BE2C (cell line): Measurements from ENCODE around the gene TMEM45A.

Experiments used
- DNase-seq: peaks from one replicate; pipeline ENCODE4 v3.0.0-alpha.2; 2020
- H3K27me3 ChIP-seq: fragments of 250-450 bp; sonication (Bioruptor Pico); 2 replicates; pipeline ENCODE4 v1.5.1; 2020; ENCODE audit warnings: mild to moderate bottlenecking
- H3K36me3 ChIP-seq: fragments of 250-450 bp; sonication (Bioruptor Pico); 2 replicates; pipeline ENCODE4 v1.5.1; 2020; ENCODE audit warnings: mild to moderate bottlenecking
- H3K4me1 ChIP-seq: fragments of 250-450 bp; sonication (Bioruptor Pico); 2 replicates; pipeline ENCODE4 v1.5.1; 2020
- H3K4me3 ChIP-seq: 2 replicates; pipeline ENCODE4 v1.5.1; 2011; ENCODE audit warnings: low read depth, low read length
- H3K9me3 ChIP-seq: fragments of 250-450 bp; sonication (Bioruptor Pico); 2 replicates; pipeline ENCODE4 v1.5.1; 2020
- CTCF ChIP-seq: IDR thresholded peaks from 2 replicates; pipeline ENCODE4 v1.5.1; 2012; ENCODE audit warnings: mild to moderate bottlenecking, low read depth, low read length

Gene TMEM45A

DNA sequence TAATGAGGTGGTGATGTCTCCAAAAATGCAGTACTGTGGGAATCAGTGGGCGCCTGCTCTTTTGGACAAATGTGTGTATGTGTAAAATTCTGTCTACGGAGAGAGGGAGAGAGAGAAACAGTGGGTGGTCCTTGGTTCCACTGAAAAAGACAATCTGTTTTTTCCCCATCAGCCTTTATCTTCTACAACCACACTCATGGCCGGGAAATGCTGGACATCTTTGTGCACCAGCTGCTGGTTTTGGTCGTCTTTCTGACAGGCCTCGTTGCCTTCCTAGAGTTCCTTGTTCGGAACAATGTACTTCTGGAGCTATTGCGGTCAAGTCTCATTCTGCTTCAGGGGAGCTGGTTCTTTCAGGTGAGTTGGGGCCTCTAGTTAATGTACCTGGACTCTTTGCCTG is 65.8 kb downstream of the TMEM45A start:
- no peak for TF ChIP-seq CTCF
- Histone ChIP-seq H3K4me1 (no peaks in the 10 kb centered on the region), H3K9me3 (no peaks in the 10 kb centered on the region), H3K4me3 (no peak overlapping the region), H3K36me3 (no peaks in the 10 kb centered on the region), H3K27me3 (no peaks in the 10 kb centered on the region)
- no peak for DNase-seq

- no peaks in the 10 kb centered on the region for H3K36me3 ChIP-seq
Observed at GRCh38 chr3:100560426-100560825, 68.0 kb downstream of the TMEM45A start.

GRCh38 chr3:100561459-100562158 is 69.2 kb downstream of the TMEM45A start:
- Histone ChIP-seq H3K9me3 (no peaks in the 10 kb centered on the region), H3K4me1 (no peaks in the 10 kb centered on the region), H3K36me3 (no peaks in the 10 kb centered on the region), H3K27me3 (no peaks in the 10 kb centered on the region), H3K4me3 (no peak overlapping the region)
- no peak for TF ChIP-seq CTCF
- DNase-seq = no peak

More at GRCh38 chr3:100560426-100560825, 68.0 kb downstream of the TMEM45A start:
- no peak for DNase-seq
- Histone ChIP-seq H3K27me3 (no peaks in the 10 kb centered on the region), H3K4me3 (no peak overlapping the region), H3K9me3 (no peaks in the 10 kb centered on the region), H3K4me1 (no peaks in the 10 kb centered on the region)
- no peak for TF ChIP-seq CTCF

DNA sequence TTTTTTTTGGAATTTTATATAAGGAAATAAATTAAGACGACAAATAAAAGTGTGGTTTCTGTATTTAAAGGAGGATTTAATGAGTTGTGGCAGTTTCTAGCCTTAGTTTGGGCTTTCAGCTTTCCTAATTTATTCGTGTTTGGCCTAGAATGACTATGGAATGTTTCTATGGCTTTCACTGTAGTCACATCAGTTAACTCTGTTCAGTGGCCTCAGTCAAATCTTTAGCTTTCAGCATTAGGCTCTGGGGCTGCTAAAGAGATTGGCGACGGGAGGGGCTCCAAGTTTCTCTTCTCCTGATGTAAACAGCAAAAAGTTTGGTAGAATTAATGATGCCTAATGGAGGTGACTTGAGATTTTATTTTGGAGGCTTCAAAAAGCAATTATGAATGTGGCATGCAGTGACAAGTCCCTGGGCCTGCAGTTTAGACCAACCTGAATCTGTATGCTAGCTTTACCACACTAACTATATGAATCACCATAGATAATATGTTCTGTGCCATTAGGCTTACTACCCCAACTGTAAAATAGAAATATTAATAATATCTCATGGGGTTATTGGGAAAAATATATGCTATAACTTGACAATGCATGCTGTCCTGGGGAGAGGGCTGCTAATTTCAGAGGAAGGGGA is 69.9 kb downstream of the TMEM45A start:
- Histone ChIP-seq H3K9me3 (no peaks in the 10 kb centered on the region), H3K36me3 (no peaks in the 10 kb centered on the region), H3K4me3 (no peak overlapping the region), H3K27me3 (no peaks in the 10 kb centered on the region), H3K4me1 (no peaks in the 10 kb centered on the region)
- no peak for TF ChIP-seq CTCF
- no peak for DNase-seq

DNA sequence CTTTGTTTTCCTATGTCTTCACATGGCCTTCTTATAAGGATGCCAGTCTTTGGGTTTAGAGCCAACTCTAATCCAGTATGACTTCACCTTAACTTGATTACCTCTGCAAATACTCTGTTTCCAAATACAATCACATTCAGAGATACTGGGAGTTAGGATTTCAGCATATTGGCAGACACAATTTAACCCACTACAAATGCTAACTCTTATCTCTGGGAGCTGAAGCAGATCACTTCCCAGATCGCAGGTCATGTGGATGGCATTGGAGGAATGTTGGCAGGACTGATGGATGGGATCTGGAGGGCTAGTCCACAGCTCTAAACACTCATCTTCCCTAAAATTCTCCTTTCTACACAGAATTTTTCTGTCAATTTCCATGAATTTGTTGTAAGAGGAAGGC is 70.8 kb downstream of the TMEM45A start:
- H3K4me1 ChIP-seq = no peaks in the 10 kb centered on the region

More for the DNA sequence above, 70.8 kb downstream of the TMEM45A start:
- no peaks in the 10 kb centered on the region for H3K27me3 ChIP-seq
- H3K9me3 ChIP-seq = no peaks in the 10 kb centered on the region
- H3K4me3 ChIP-seq = no peak overlapping the region
- TF ChIP-seq CTCF = no peak
- DNase-seq = no peak
- H3K36me3 ChIP-seq = no peaks in the 10 kb centered on the region
